Fibroblast of skin of abdomen (primary cell): Measurements from ENCODE around the gene RBMS3.
"Not testable (repeated sequence)": the region's sequence is repeated elsewhere in the genome, so short reads cannot be mapped to it uniquely, and the experiment has no call there.

Source experiments
- DNase-seq: peaks from one replicate; pipeline ENCODE4 v3.0.0-alpha.2; 2013

Gene RBMS3

GRCh38 chr3:29958816-29959215 lies 677.9 kb downstream of the RBMS3 start:
- no peak for DNase-seq

GRCh38 chr3:29971895-29972294 lies 691.0 kb downstream of the RBMS3 start:
- DNase-seq = no peak

- peak; percentile 93 for DNase-seq
Measured at GRCh38 chr3:29972320-29972993, 691.6 kb downstream of the RBMS3 start.

- no peak for DNase-seq
Measured at GRCh38 chr3:29973763-29974162, 692.9 kb downstream of the RBMS3 start.

- DNase-seq = no peak
Measured at GRCh38 chr3:29976871-29977270, 696.0 kb downstream of the RBMS3 start.

GRCh38 chr3:29977360-29977759 lies 696.5 kb downstream of the RBMS3 start:
- DNase-seq = peak; percentile 64

GRCh38 chr3:29978036-29978435 lies 697.2 kb downstream of the RBMS3 start:
- peak; percentile 21 for DNase-seq

GRCh38 chr3:29991198-29991597 lies 710.3 kb downstream of the RBMS3 start:
- DNase-seq = no peak

- DNase-seq = no peak
Measured at GRCh38 chr3:30002797-30003196, 721.9 kb downstream of the RBMS3 start.

GRCh38 chr3:30003741-30004140 lies 722.9 kb downstream of the RBMS3 start:
- no peak for DNase-seq

GRCh38 chr3:30004481-30004880 lies 723.6 kb downstream of the RBMS3 start:
- DNase-seq = no peak

GRCh38 chr3:30006111-30006510 lies 725.2 kb downstream of the RBMS3 start:
- DNase-seq = no peak

GRCh38 chr3:30007668-30008067 lies 726.8 kb downstream of the RBMS3 start:
- no peak for DNase-seq

- no peak for DNase-seq
Measured at GRCh38 chr3:30011237-30011803, 730.4 kb downstream of the RBMS3 start.

GRCh38 chr3:30012941-30013543 lies 732.2 kb downstream of the RBMS3 start:
- DNase-seq = peak; percentile 62

- no peak for DNase-seq
Measured at GRCh38 chr3:30017901-30018300, 737.0 kb downstream of the RBMS3 start.

- no peak for DNase-seq
Measured at GRCh38 chr3:30020380-30020779, 739.5 kb downstream of the RBMS3 start.

- DNase-seq = no peak
Measured at GRCh38 chr3:30024466-30024865, 743.6 kb downstream of the RBMS3 start.

GRCh38 chr3:30026851-30027250 lies 746.0 kb downstream of the RBMS3 start:
- no peak for DNase-seq

GRCh38 chr3:30034246-30034991 lies 753.5 kb downstream of the RBMS3 start:
- no peak for DNase-seq

- no peak for DNase-seq
Measured at GRCh38 chr3:30035935-30036567, 755.2 kb downstream of the RBMS3 start.

- no peak for DNase-seq
Measured at GRCh38 chr3:30040126-30040525, 759.3 kb downstream of the RBMS3 start.

- DNase-seq = not testable (repeated sequence)
Measured at GRCh38 chr3:30041481-30041880, 760.6 kb downstream of the RBMS3 start.
